OCI-LY7 (cell line): ENCODE data around the gene CAP2.

Experiments
- CTCF ChIP-seq: fragments of 200-600 bp; sonication (generic); conservative IDR thresholded peaks from 2 replicates; pipeline ENCODE4 v1.5.1; 2014; ENCODE audit warnings: mild to moderate bottlenecking, antibody characterized with exemption, low read length, moderate library complexity, mixed read lengths
- EZH2phosphoT487 ChIP-seq: fragments of 200-600 bp; sonication (generic); IDR thresholded peaks from 2 replicates; pipeline ENCODE4 v1.6.1; 2018; ENCODE audit warnings: low read depth, borderline replicate concordance, mild to moderate bottlenecking, mixed run types, antibody characterized with exemption, low read length, moderate library complexity, mixed read lengths

- TF ChIP-seq CTCF (no peak), EZH2phosphoT487 (no peak)
Observed at GRCh38 chr6:17358515-17358914, 34.9 kb upstream of the CAP2 start.
